ENCODE results near the gene SYT1. TPM values are rescaled to one million over a fixed set of nuclear protein-coding genes. Genes with fewer than 3 reads are reported as not detected.

The SYT1 gene
- total and polyA plus RNA-seq, 2 donors (not counting 1 experiment from before 2014, with no cell fraction given): 0.90 to 2.1 TPM

GRCh38 chr12:78853231-78853630 lies 11.3 kb upstream of the SYT1 start:
- Histone ChIP-seq H3K9me3 (ENCODE audit: control insufficient read depth, insufficient read depth, low read depth, low read length) (no peaks in the 10 kb centered on the region), H3K27me3 (ENCODE audit: control insufficient read depth, insufficient read depth, low read length) (no peaks in the 10 kb centered on the region), H2AFZ (ENCODE audit: low read length) (no peak overlapping the region), H3K4me2 (ENCODE audit: extremely low read depth, insufficient read depth, low read length) (no peak overlapping the region), H3K9ac (ENCODE audit: insufficient read depth, low read length) (no peak overlapping the region), H3K27ac (ENCODE audit: insufficient read depth, low read length) (no peak overlapping the region), H3K79me2 (ENCODE audit: control insufficient read depth, insufficient read depth, low read length) (no peaks in the 10 kb centered on the region), H3K4me3 (replicated peaks in 1 of 4; ENCODE audit: control extremely low read depth in 1 of 4, insufficient read depth in 1 of 4, low read depth in 3 of 4, low read length in 4 of 4) (no peak overlapping the region), H4K20me1 (ENCODE audit: control insufficient read depth, extremely low read depth, insufficient read depth, low read length) (no peaks in the 10 kb centered on the region), H3K4me1 (ENCODE audit: control insufficient read depth, extremely low read depth, insufficient read depth, low read length) (no peaks in the 10 kb centered on the region), H3K36me3 (ENCODE audit: control insufficient read depth, insufficient read depth, low read length) (no peaks in the 10 kb centered on the region)
- TF ChIP-seq EZH2 (IDR thresholded peaks at IDR 0.05; ENCODE audit: low read length, missing control alignments) (no peak), CTCF (conservative IDR thresholded peaks at IDR 0.05 in 1 of 2, IDR thresholded peaks at IDR 0.05 in 1 of 2; ENCODE audit: low read depth in 1 of 2, low read length in 2 of 2) (no peak)
- DNase-seq (ENCODE audit: low read depth in 2 of 2): no peak

GRCh38 chr12:78863482-78864402 lies 832 bp upstream of the SYT1 start:
- H3K9me3 ChIP-seq (ENCODE audit: control insufficient read depth, insufficient read depth, low read depth, low read length): no peaks in the 10 kb centered on the region
- H3K79me2 ChIP-seq (ENCODE audit: control insufficient read depth, insufficient read depth, low read length): no peaks in the 10 kb centered on the region
- peak overlapping the region; percentile 72 to 92 (median 80) for H3K4me3 ChIP-seq (replicated peaks in 1 of 4; ENCODE audit: control extremely low read depth in 1 of 4, insufficient read depth in 1 of 4, low read depth in 3 of 4, low read length in 4 of 4)
- TF ChIP-seq CTCF (conservative IDR thresholded peaks at IDR 0.05 in 1 of 2, IDR thresholded peaks at IDR 0.05 in 1 of 2; ENCODE audit: low read depth in 1 of 2, low read length in 2 of 2) (no peak), EZH2 (IDR thresholded peaks at IDR 0.05; ENCODE audit: low read length, missing control alignments) (no peak)
- peak overlapping the region; percentile 93 for H3K4me2 ChIP-seq (ENCODE audit: extremely low read depth, insufficient read depth, low read length)
- peak overlapping the region; percentile 32 for H3K9ac ChIP-seq (ENCODE audit: insufficient read depth, low read length)
- H3K36me3 ChIP-seq (ENCODE audit: control insufficient read depth, insufficient read depth, low read length): no peaks in the 10 kb centered on the region
- DNase-seq (ENCODE audit: low read depth in 2 of 2): peak; percentile 62 to 78
- H3K27me3 ChIP-seq (ENCODE audit: control insufficient read depth, insufficient read depth, low read length): peaks cover 3% of the 10 kb centered on the region
- H4K20me1 ChIP-seq (ENCODE audit: control insufficient read depth, extremely low read depth, insufficient read depth, low read length): no peaks in the 10 kb centered on the region
- H2AFZ ChIP-seq (ENCODE audit: low read length): peak overlapping the region; percentile 81
- no peaks in the 10 kb centered on the region for H3K4me1 ChIP-seq (ENCODE audit: control insufficient read depth, extremely low read depth, insufficient read depth, low read length)
- peak overlapping the region; percentile 10 for H3K27ac ChIP-seq (ENCODE audit: insufficient read depth, low read length)

- H3K36me3 ChIP-seq (ENCODE audit: control insufficient read depth, insufficient read depth, low read length): no peaks in the 10 kb centered on the region
- H3K27me3 ChIP-seq (ENCODE audit: control insufficient read depth, insufficient read depth, low read length): peaks cover 3% of the 10 kb centered on the region
- no peak overlapping the region for H3K9ac ChIP-seq (ENCODE audit: insufficient read depth, low read length)
- no peaks in the 10 kb centered on the region for H4K20me1 ChIP-seq (ENCODE audit: control insufficient read depth, extremely low read depth, insufficient read depth, low read length)
- DNase-seq (ENCODE audit: low read depth in 2 of 2): peak in 1 of 2 donors; percentile 16
- no peaks in the 10 kb centered on the region for H3K9me3 ChIP-seq (ENCODE audit: control insufficient read depth, insufficient read depth, low read depth, low read length)
- no peaks in the 10 kb centered on the region for H3K79me2 ChIP-seq (ENCODE audit: control insufficient read depth, insufficient read depth, low read length)
- H3K4me3 ChIP-seq (replicated peaks in 1 of 4; ENCODE audit: control extremely low read depth in 1 of 4, insufficient read depth in 1 of 4, low read depth in 3 of 4, low read length in 4 of 4): peak overlapping the region; percentile 72 to 92 (median 80)
- H3K4me1 ChIP-seq (ENCODE audit: control insufficient read depth, extremely low read depth, insufficient read depth, low read length): no peaks in the 10 kb centered on the region
- H3K27ac ChIP-seq (ENCODE audit: insufficient read depth, low read length): no peak overlapping the region
- peak overlapping the region; percentile 93 for H3K4me2 ChIP-seq (ENCODE audit: extremely low read depth, insufficient read depth, low read length)
- peak overlapping the region; percentile 44 for H2AFZ ChIP-seq (ENCODE audit: low read length)
- TF ChIP-seq EZH2 (IDR thresholded peaks at IDR 0.05; ENCODE audit: low read length, missing control alignments) (no peak), CTCF (conservative IDR thresholded peaks at IDR 0.05 in 1 of 2, IDR thresholded peaks at IDR 0.05 in 1 of 2; ENCODE audit: low read depth in 1 of 2, low read length in 2 of 2) (no peak)
These were observed 393 bp downstream of the SYT1 start for GRCh38 chr12:78864870-78865463.
